CD14-positive monocyte (primary cell): Measurements from ENCODE around the gene DGCR2. TPM values are rescaled to one million over a fixed set of nuclear protein-coding genes. Genes with fewer than 3 reads are reported as not detected.
"Not testable (repeated sequence)": the region's sequence is repeated elsewhere in the genome, so short reads cannot be mapped to it uniquely, and the experiment has no call there.

Source experiments
- DNase-seq, 3 donors: peaks; one replicate each; pipeline ENCODE4 v3.0.0-alpha.2; 2011 to 2022
- H2AFZ ChIP-seq: 2 replicates; pipeline ENCODE4 v1.6.0; 2012; ENCODE audit warnings: mild to moderate bottlenecking, low read depth, low read length, inconsistent platforms; ENCODE audit not compliant: insufficient read depth, poor library complexity, severe bottlenecking
- H3K27ac ChIP-seq, 2 donors: 1 replicate in 1 of 2; 2 replicates in 1 of 2; pipeline ENCODE4 v1.5.1; 2012 to 2013; ENCODE audit warnings: low read length in 2 of 2, control low read depth in 1 of 2, inconsistent platforms in 1 of 2, low read depth in 1 of 2, mild to moderate bottlenecking in 1 of 2
- H3K27me3 ChIP-seq, 2 donors: one replicate each; pipeline versions ENCODE4 v1.6.0 to v1.6.1; 2011 to 2013; ENCODE audit warnings: low read length in 2 of 2; ENCODE audit not compliant: control insufficient read depth in 2 of 2, insufficient read depth in 2 of 2
- H3K36me3 ChIP-seq, 2 donors: replicated peaks in 1 of 2; 1 replicate in 1 of 2; 2 replicates in 1 of 2; pipeline versions ENCODE4 v1.5.1 to v1.6.1; 2012 to 2013; ENCODE audit warnings: low read length in 2 of 2, control low read depth in 1 of 2, inconsistent platforms in 1 of 2, mild to moderate bottlenecking in 1 of 2; ENCODE audit not compliant: insufficient read depth in 2 of 2, control insufficient read depth in 1 of 2
- H3K4me1 ChIP-seq, 2 donors: 1 replicate in 1 of 2; 2 replicates in 1 of 2; pipeline versions ENCODE4 v1.5.1 to v1.6.1; 2012 to 2013; ENCODE audit warnings: low read length in 2 of 2, control low read depth in 1 of 2, inconsistent platforms in 1 of 2, mild to moderate bottlenecking in 1 of 2, moderate library complexity in 1 of 2; ENCODE audit not compliant: insufficient read depth in 2 of 2, control insufficient read depth in 1 of 2
- H3K4me2 ChIP-seq: replicated peaks from 2 replicates; pipeline ENCODE3; 2012; ENCODE audit warnings: low read length, moderate library complexity, mild to moderate bottlenecking; ENCODE audit not compliant: poor library complexity, severe bottlenecking; ENCODE audit errors: extremely low read depth
- H3K4me3 ChIP-seq, 3 experiments: fragments of 200-600 bp in 1 of 3; sonication (generic) in 1 of 3; replicated peaks in 1 of 3; 1 replicate in 2 of 3; 2 replicates in 1 of 3; pipeline ENCODE4 v1.5.1; 2011 to 2013; ENCODE audit warnings: low read length in 3 of 3, mild to moderate bottlenecking in 3 of 3, control low read depth in 2 of 3, low read depth in 2 of 3, inconsistent platforms in 1 of 3, moderate library complexity in 1 of 3
- H3K79me2 ChIP-seq: 2 replicates; pipeline ENCODE4 v1.6.0; 2012; ENCODE audit warnings: mild to moderate bottlenecking, control low read depth, inconsistent platforms, low read length, moderate library complexity; ENCODE audit not compliant: insufficient read depth
- H3K9ac ChIP-seq: 2 replicates; pipeline ENCODE4 v1.6.0; 2017; ENCODE audit warnings: low read length, mild to moderate bottlenecking; ENCODE audit not compliant: insufficient read depth, poor library complexity, severe bottlenecking
- H3K9me3 ChIP-seq, 2 donors: replicated peaks in 1 of 2; 1 replicate in 1 of 2; 2 replicates in 1 of 2; pipeline versions ENCODE4 v1.5.1 to v1.6.1; 2012 to 2013; ENCODE audit warnings: low read length in 2 of 2, control low read depth in 1 of 2; ENCODE audit not compliant: control insufficient read depth in 1 of 2, insufficient read depth in 1 of 2
- H4K20me1 ChIP-seq: 2 replicates; pipeline ENCODE4 v1.6.0; 2012; ENCODE audit warnings: mild to moderate bottlenecking, low read length, control low read depth, moderate library complexity; ENCODE audit not compliant: insufficient read depth
- H3K27ac Mint-ChIP-seq, 7 donors: one replicate each; pipeline ENCODE4 v1.8.0; 2020; ENCODE audit warnings: mild to moderate bottlenecking in 7 of 7, mixed read lengths in 7 of 7, moderate library complexity in 6 of 7, inconsistent platforms in 2 of 7
- H3K27me3 Mint-ChIP-seq, 3 donors: one replicate each; pipeline ENCODE4 v1.8.0; 2021 to 2022; ENCODE audit warnings: low read depth in 3 of 3, mild to moderate bottlenecking in 3 of 3, mixed read lengths in 3 of 3, moderate library complexity in 3 of 3, inconsistent platforms in 1 of 3
- H3K36me3 Mint-ChIP-seq, 2 donors: one replicate each; pipeline ENCODE4 v1.8.0; 2020; ENCODE audit warnings: mixed read lengths in 2 of 2, inconsistent platforms in 1 of 2, mild to moderate bottlenecking in 1 of 2
- H3K4me1 Mint-ChIP-seq: one replicate; pipeline ENCODE4 v1.8.0; 2020; ENCODE audit warnings: mild to moderate bottlenecking, mixed read lengths
- H3K4me3 Mint-ChIP-seq, 2 donors: one replicate each; pipeline ENCODE4 v1.8.0; 2020; ENCODE audit warnings: mild to moderate bottlenecking in 2 of 2, mixed read lengths in 2 of 2, moderate library complexity in 1 of 2
- H3K9me3 Mint-ChIP-seq, 7 donors: one replicate each; pipeline ENCODE4 v1.8.0; 2020 to 2022; ENCODE audit warnings: mixed read lengths in 7 of 7, mild to moderate bottlenecking in 6 of 7, moderate library complexity in 6 of 7, inconsistent platforms in 2 of 7
- WGBS: methylation state at CpG from one replicate; pipeline ENCODE4 v1.1.5; 2013; ENCODE audit warnings: missing lambda C conversion rate; ENCODE audit not compliant: insufficient coverage; 5-methylcytosine and 5-hydroxymethylcytosine counted together
- intact Hi-C, 2 donors: fragments of 100-400 bp; cut with micrococcal nuclease; formaldehyde crosslinking; loops; one replicate each; pipeline versions ENCODE4 v1.15.0 to v1.15.1; 2023
- polyA plus RNA-seq, 3 donors: library from polyadenylated mRNA; depleted of rRNA in 1 of 3; unstranded in 2 of 3; stranded (reverse) in 1 of 3; fragments of 300-500 nt in 2 of 3; fragments of >200 nt in 1 of 3; fragmentation: Illumina TruSeq in 2 of 3; gene quantifications; 1 replicate in 2 of 3; 2 replicates in 1 of 3; pipeline ENCODE4 v1.2.3, GENCODE V29; 2012 to 2021

DGCR2 gene
- polyA plus RNA-seq, 3 donors: 28.9 to 37.0 (median 36.2) TPM

DNA sequence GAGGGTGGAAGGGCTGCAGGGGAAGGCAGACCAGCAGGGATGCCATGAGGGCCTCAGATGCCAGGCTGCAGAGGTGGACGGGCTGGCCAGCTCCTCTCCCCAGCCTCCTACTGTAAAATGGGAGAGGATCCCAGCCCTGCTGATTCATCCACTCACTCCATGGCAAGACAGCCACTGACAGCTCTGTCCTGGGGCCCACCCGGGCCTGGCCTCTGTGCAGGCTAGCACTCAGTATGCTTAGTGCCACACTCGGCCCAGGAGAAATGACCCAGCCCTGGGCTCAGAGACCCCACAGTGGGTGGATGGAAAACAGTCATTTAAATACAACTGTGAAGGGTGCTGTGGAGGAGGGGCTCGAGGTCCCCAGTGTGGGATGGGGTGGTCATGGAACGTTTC, 94.2 kb downstream of the DGCR2 start:
- H3K27ac Mint-ChIP-seq, H3K36me3 Mint-ChIP-seq, H3K4me3 ChIP-seq, H3K9me3 ChIP-seq, H2AFZ ChIP-seq, H3K79me2 ChIP-seq, H3K9me3 Mint-ChIP-seq, DNase-seq, H3K4me1 ChIP-seq, H3K27ac ChIP-seq, H3K4me1 Mint-ChIP-seq, H4K20me1 ChIP-seq, H3K9ac ChIP-seq, intact Hi-C loops, H3K4me2 ChIP-seq, H3K36me3 ChIP-seq: not testable (repeated sequence)
- peaks cover 2 to 21% of the 10 kb centered on the region in 2 donors for H3K27me3 ChIP-seq
- peak overlapping the region in 1 of 2 donors; percentile 65 for H3K4me3 Mint-ChIP-seq
- peaks cover 30 to 52% (median 45%) of the 10 kb centered on the region in 3 donors for H3K27me3 Mint-ChIP-seq
- 70% methylated on average over 2 of the region's 5 CpGs for WGBS

GRCh38 chr22:19027371-19028059, 94.7 kb downstream of the DGCR2 start:
- H3K27ac ChIP-seq, H3K9ac ChIP-seq, H3K4me1 Mint-ChIP-seq, DNase-seq, H3K4me1 ChIP-seq, H3K9me3 Mint-ChIP-seq, H3K27ac Mint-ChIP-seq, H3K4me3 ChIP-seq, H3K79me2 ChIP-seq, H3K36me3 Mint-ChIP-seq, H2AFZ ChIP-seq, intact Hi-C loops, H4K20me1 ChIP-seq, H3K4me2 ChIP-seq, H3K9me3 ChIP-seq, H3K36me3 ChIP-seq: not testable (repeated sequence)
- H3K27me3 ChIP-seq: peaks cover 2 to 24% of the 10 kb centered on the region in 2 donors
- WGBS: 79% methylated on average over 2 of the region's 8 CpGs
- Mint-ChIP-seq H3K4me3 (peak overlapping the region in 1 of 2 donors; percentile 15), H3K27me3 (peaks cover 30 to 55% (median 43%) of the 10 kb centered on the region in 3 donors)

DNA sequence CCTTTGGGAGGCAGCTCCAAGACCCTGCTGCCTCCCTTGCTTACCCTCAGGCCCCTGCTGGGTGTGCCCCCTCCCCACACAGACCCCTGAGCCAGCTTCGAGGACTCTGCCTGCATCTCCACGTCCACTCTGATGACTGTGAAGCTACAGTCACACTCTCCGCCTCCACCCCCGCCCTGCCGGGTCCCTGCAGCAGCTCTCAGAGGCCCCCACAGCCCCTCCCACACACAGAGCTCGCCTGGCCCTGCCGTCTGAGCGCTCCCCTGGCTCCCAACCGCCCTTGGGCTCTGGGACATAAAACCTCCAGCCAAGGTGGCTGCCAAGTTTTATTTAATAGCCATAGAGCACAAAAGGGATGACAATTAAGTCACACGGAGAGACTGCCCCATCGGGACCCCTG, 96.1 kb downstream of the DGCR2 start:
- H3K4me3 ChIP-seq, H3K9me3 Mint-ChIP-seq, H3K27ac Mint-ChIP-seq, H2AFZ ChIP-seq, H3K27ac ChIP-seq, H3K4me1 ChIP-seq, intact Hi-C loops, H3K9me3 ChIP-seq, H3K36me3 ChIP-seq, H3K4me1 Mint-ChIP-seq, DNase-seq, H4K20me1 ChIP-seq, H3K4me2 ChIP-seq, H3K4me3 Mint-ChIP-seq, H3K36me3 Mint-ChIP-seq, H3K79me2 ChIP-seq, H3K9ac ChIP-seq: not testable (repeated sequence)
- peaks cover 2 to 24% of the 10 kb centered on the region in 2 donors for H3K27me3 ChIP-seq
- peaks cover 27 to 56% (median 40%) of the 10 kb centered on the region in 3 donors for H3K27me3 Mint-ChIP-seq
- no CpG with 5 or more reads among the region's 11 CpGs for WGBS

DNA sequence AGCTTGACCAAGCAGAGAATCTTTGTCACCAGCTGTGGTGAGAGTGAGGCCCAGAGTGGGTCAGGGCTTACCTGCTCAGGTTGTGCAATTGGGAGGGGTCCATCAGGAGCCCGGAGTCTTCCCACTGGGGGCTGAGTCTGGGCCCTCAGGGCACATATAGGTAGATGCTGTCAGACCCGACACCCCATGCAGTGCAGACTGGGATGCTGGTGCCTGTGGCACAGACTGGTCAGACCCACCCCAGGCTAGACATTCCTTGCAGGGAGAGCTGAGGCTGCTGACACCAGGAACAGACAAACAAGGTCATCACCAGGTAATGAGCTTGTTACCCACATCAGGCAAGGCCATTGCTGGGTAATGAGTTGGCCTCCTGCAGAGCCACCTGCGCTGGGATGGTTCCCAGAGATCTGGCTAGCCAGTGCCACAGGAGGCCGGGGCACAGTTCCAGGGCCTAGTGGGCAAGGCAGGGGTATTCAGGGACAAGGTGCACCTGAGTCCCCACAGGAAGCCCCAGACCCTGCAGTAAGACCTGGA, 97.2 kb downstream of the DGCR2 start:
- H3K9me3 Mint-ChIP-seq, H3K4me3 ChIP-seq, H4K20me1 ChIP-seq, H3K79me2 ChIP-seq, DNase-seq, H3K4me2 ChIP-seq, H3K4me1 Mint-ChIP-seq, intact Hi-C loops, H3K4me3 Mint-ChIP-seq, H3K9me3 ChIP-seq, H2AFZ ChIP-seq, H3K4me1 ChIP-seq, H3K27ac Mint-ChIP-seq, H3K36me3 ChIP-seq, H3K36me3 Mint-ChIP-seq, H3K27ac ChIP-seq, H3K9ac ChIP-seq: not testable (repeated sequence)
- WGBS: 57% methylated on average over 1 of the region's 4 CpGs
- peaks cover 21 to 51% (median 30%) of the 10 kb centered on the region in 3 donors for H3K27me3 Mint-ChIP-seq
- H3K27me3 ChIP-seq: peaks cover 2 to 21% of the 10 kb centered on the region in 2 donors
